K562 (cell line): ENCODE data around the gene SLC25A2. TPM values are rescaled to one million over a fixed set of nuclear protein-coding genes. Genes with fewer than 3 reads are reported as not detected.

Source experiments
- CHD1 ChIP-seq: fragments of 200-600 bp; sonication (generic); IDR thresholded peaks from one replicate; pipeline ENCODE4 v1.6.1; 2012; ENCODE audit warnings: mild to moderate bottlenecking, moderate library complexity, low read length, inconsistent platforms
- DMBX1 ChIP-seq: fragments of 250-450 bp; sonication (Bioruptor Pico); IDR thresholded peaks from 2 replicates; pipeline ENCODE4 v1.8.0; 2022; ENCODE audit warnings: inconsistent platforms, mild to moderate bottlenecking, moderate library complexity, borderline replicate concordance
- KLF10 ChIP-seq: fragments of 250-450 bp; sonication (Bioruptor Pico); IDR thresholded peaks from 2 replicates; pipeline ENCODE4 v1.6.1; 2021; ENCODE audit warnings: matching md5 sums
- NFATC3 ChIP-seq: fragments of 450-650 bp; IDR thresholded peaks from 2 replicates; pipeline ENCODE4 v1.6.1; 2017; ENCODE audit warnings: mild to moderate bottlenecking
- NR1H2 ChIP-seq: sonication (generic); formaldehyde crosslinking; IDR thresholded peaks from 2 replicates; pipeline ENCODE4 v1.4.0; 2020; ENCODE audit warnings: mild to moderate bottlenecking, missing genetic modification reagents
- RAD21 ChIP-seq, 2 experiments: fragments of 250-450 bp in 1 of 2; fragments of 450-650 bp in 1 of 2; sonication (Bioruptor Pico) in 1 of 2; formaldehyde crosslinking in 1 of 2; IDR thresholded peaks in 1 of 2; conservative IDR thresholded peaks in 1 of 2; 2 replicates each; pipeline versions ENCODE4 v1.4.0 to v1.8.0; 2020 to 2022; ENCODE audit warnings: mild to moderate bottlenecking in 2 of 2, moderate library complexity in 1 of 2
- SREBF1 ChIP-seq: fragments of 150-350 bp; IDR thresholded peaks from 2 replicates; pipeline ENCODE4 v1.6.1; 2014; ENCODE audit warnings: antibody characterized with exemption, low read depth, low read length, borderline replicate concordance
- SREBF2 ChIP-seq: sonication (generic); formaldehyde crosslinking; IDR thresholded peaks from 2 replicates; pipeline ENCODE4 v1.4.0; 2020; ENCODE audit warnings: mild to moderate bottlenecking, missing genetic modification reagents
- U2AF2 ChIP-seq: fragments of 200-400 bp; formaldehyde crosslinking; optimal IDR thresholded peaks from 2 replicates; pipeline ENCODE3; 2017; ENCODE audit warnings: low read depth, mild to moderate bottlenecking, low read length
- ZNF121 ChIP-seq: sonication (generic); formaldehyde crosslinking; conservative IDR thresholded peaks from 2 replicates; pipeline ENCODE4 v1.8.0; 2022; ENCODE audit warnings: missing genetic modification reagents
- ZNF197 ChIP-seq: fragments of 200-800 bp; sonication (Bioruptor generic); IDR thresholded peaks from 2 replicates; pipeline ENCODE4 v1.6.1; 2016; ENCODE audit warnings: low read depth, missing genetic modification characterization, missing compliant biosample characterization
- ZNF584 ChIP-seq: fragments of 200-800 bp; sonication (Bioruptor generic); IDR thresholded peaks from 2 replicates; pipeline ENCODE4 v1.6.1; 2016; ENCODE audit warnings: low read depth, mild to moderate bottlenecking, missing genetic modification characterization, missing compliant biosample characterization
- ZNF707 ChIP-seq: fragments of 250-450 bp; sonication (Bioruptor Pico); conservative IDR thresholded peaks from 2 replicates; pipeline ENCODE4 v1.8.0; 2022; ENCODE audit warnings: inconsistent platforms, mild to moderate bottlenecking, moderate library complexity
- ZSCAN32 ChIP-seq: fragments of 450-650 bp; formaldehyde crosslinking; IDR thresholded peaks from 2 replicates; pipeline ENCODE4 v1.4.0; 2020; ENCODE audit warnings: mild to moderate bottlenecking, moderate library complexity
- polyA plus RNA-seq, 8 experiments: library from polyadenylated mRNA; depleted of rRNA in 4 of 8; stranded (reverse) in 5 of 8; unstranded in 3 of 8; fragments of >200 nt; fragmentation: Nextera tagmentation in 2 of 8; fragmentation: Illumina TruSeq in 1 of 8; extraction: Ambion mirVana in 2 of 8; extraction: Trizol in 1 of 8; gene quantifications; 2 replicates each; pipeline versions ENCODE4 v1.2.1 to v1.2.3, GENCODE V29; 2011 to 2014; ENCODE audit warnings: inconsistent platforms in 1 of 8, missing spikeins in 1 of 8
- total RNA-seq, 7 experiments: library from RNA; depleted of rRNA in 6 of 7; stranded (reverse); fragments of >200 nt in 6 of 7; fragmentation: Illumina TruSeq in 2 of 7; extraction: Trizol in 2 of 7; gene quantifications; 2 replicates each; pipeline versions ENCODE4 v1.2.1 to v1.2.3, GENCODE V29; 2011 to 2021; ENCODE audit warnings: low replicate concordance in 1 of 7
- TF ChIP-seq, protein P1 (sequence below): fragments of 450-650 bp; formaldehyde crosslinking; IDR thresholded peaks from 2 replicates; pipeline ENCODE4 v1.4.0; 2022; ENCODE audit warnings: mild to moderate bottlenecking, moderate library complexity
- TF ChIP-seq, protein P2 (sequence below): fragments of 250-450 bp; sonication (Bioruptor Pico); IDR thresholded peaks from 2 replicates; pipeline ENCODE4 v1.5.1; 2021; ENCODE audit warnings: mild to moderate bottlenecking
- TF ChIP-seq, protein P3 (sequence below): fragments of 450-650 bp; IDR thresholded peaks from 2 replicates; pipeline ENCODE4 v1.6.1; 2016; ENCODE audit warnings: antibody characterized with exemption
- TF ChIP-seq, protein P4 (sequence below): sonication (generic); formaldehyde crosslinking; IDR thresholded peaks from 2 replicates; pipeline ENCODE4 v1.8.0; 2022; ENCODE audit warnings: missing genetic modification reagents, mild to moderate bottlenecking, borderline replicate concordance
- TF ChIP-seq, protein P5 (sequence below): fragments of 200-800 bp; sonication (Bioruptor generic); IDR thresholded peaks from 2 replicates; pipeline ENCODE4 v1.6.1; 2017; ENCODE audit warnings: missing genetic modification characterization, missing compliant biosample characterization

SLC25A2 gene
- total and polyA plus RNA-seq, 9 of the 15 experiments (the other 6 are each of a cell fraction or from before 2014, with no cell fraction given) = 0.09 to 0.11 (median 0.11) TPM; not detected in 6

DNA sequence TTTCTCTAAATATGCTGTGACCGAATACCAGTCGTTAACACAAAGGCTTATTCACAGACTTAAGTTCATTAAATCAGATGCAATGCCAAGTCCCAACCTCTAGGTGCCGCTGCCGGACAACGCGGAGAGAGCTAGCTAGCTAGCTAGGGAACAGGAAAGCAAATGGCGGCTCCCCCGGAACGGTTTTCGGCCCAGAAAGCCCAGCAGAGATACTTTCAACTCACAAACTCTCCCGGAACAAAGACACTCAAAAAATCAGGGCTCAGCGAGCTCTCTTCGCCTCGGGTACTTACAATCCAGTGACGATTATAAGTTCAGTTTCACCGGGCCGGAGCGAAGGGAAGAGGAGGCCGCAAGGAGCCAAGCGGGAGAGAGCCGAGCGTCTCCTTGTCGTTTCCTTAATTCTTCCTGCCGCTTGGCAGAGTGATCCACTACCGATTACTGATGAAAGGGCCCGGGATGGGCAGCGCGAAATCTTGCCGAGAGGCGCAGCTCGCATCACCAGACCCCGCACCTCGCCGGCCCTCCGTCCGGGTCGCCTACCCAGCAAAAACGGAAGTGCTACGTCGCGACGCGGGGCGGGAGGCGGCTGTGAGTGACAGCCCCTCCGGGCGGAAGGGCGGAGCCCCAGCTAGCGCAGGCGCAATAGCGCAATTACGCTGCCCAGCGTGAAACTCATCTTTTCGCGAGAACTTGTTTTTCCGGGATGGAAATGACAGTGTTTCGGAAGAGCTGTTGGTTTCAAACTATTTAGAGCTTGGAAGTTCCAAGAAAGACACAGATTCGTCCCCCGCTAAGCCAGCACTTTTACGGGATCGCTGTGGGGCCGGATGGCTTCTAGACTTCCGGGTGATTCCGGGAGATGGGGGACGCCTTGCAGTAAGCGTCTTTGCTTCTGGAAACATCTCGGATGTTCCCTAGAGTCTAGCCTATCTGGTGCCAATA, 16.6 kb upstream of the SLC25A2 start, which contains the start of gene TAF7 (continued):
- TF ChIP-seq NR1H2 (no peak), SREBF1 (no peak), SREBF2 (peak; percentile 87; the same call in 1 of the 2 replicates), ZNF584 (CRISPR knock-in tag) (no peak), CHD1 (no peak), KLF10 (CRISPR knock-in tag) (no peak), U2AF2 (no peak), ZSCAN32 (CRISPR knock-in tag) (no peak), NFATC3 (no peak), ZNF197 (CRISPR knock-in tag) (0 out of 2 replicates have a peak, but pooled peaks have one; percentile 48), ZNF707 (no peak), DMBX1 (CRISPR knock-in tag) (no peak), RAD21 (CRISPR knock-in tag; conservative IDR thresholded peaks at IDR 0.05 in 1 of 2, IDR thresholded peaks at IDR 0.05 in 1 of 2) (peak in 1 of 2 experiments; percentile 39; a peak in 2 of 4 replicates), ZNF121 (no peak)
- TF ChIP-seq, protein P1, sequence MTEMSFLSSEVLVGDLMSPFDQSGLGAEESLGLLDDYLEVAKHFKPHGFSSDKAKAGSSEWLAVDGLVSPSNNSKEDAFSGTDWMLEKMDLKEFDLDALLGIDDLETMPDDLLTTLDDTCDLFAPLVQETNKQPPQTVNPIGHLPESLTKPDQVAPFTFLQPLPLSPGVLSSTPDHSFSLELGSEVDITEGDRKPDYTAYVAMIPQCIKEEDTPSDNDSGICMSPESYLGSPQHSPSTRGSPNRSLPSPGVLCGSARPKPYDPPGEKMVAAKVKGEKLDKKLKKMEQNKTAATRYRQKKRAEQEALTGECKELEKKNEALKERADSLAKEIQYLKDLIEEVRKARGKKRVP (CRISPR knock-in tag) = peak; percentile 30; the same call in 1 of the 2 replicates
- TF ChIP-seq, protein P2, sequence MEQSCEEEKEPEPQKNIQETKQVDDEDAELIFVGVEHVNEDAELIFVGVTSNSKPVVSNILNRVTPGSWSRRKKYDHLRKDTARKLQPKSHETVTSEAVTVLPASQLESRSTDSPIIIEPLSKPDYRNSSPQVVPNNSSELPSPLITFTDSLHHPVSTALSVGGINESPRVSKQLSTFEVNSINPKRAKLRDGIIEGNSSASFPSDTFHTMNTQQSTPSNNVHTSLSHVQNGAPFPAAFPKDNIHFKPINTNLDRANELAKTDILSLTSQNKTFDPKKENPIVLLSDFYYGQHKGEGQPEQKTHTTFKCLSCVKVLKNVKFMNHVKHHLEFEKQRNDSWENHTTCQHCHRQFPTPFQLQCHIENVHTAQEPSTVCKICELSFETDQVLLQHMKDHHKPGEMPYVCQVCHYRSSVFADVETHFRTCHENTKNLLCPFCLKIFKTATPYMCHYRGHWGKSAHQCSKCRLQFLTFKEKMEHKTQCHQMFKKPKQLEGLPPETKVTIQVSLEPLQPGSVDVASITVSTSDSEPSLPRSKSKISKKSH (CRISPR knock-in tag) = no peak
- TF ChIP-seq, protein P3, sequence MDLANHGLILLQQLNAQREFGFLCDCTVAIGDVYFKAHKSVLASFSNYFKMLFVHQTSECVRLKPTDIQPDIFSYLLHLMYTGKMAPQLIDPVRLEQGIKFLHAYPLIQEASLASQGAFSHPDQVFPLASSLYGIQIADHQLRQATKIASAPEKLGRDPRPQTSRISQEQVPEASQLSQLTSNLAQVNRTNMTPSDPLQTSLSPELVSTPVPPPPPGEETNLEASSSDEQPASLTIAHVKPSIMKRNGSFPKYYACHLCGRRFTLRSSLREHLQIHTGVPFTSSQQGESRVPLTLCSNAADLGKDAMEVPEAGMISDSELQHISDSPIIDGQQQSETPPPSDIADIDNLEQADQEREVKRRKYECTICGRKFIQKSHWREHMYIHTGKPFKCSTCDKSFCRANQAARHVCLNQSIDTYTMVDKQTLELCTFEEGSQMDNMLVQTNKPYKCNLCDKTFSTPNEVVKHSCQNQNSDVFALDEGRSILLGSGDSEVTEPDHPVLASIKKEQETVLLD = peak; percentile 91
- TF ChIP-seq, protein P4, sequence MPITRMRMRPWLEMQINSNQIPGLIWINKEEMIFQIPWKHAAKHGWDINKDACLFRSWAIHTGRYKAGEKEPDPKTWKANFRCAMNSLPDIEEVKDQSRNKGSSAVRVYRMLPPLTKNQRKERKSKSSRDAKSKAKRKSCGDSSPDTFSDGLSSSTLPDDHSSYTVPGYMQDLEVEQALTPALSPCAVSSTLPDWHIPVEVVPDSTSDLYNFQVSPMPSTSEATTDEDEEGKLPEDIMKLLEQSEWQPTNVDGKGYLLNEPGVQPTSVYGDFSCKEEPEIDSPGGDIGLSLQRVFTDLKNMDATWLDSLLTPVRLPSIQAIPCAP (CRISPR knock-in tag) = no peak
- TF ChIP-seq, protein P5, sequence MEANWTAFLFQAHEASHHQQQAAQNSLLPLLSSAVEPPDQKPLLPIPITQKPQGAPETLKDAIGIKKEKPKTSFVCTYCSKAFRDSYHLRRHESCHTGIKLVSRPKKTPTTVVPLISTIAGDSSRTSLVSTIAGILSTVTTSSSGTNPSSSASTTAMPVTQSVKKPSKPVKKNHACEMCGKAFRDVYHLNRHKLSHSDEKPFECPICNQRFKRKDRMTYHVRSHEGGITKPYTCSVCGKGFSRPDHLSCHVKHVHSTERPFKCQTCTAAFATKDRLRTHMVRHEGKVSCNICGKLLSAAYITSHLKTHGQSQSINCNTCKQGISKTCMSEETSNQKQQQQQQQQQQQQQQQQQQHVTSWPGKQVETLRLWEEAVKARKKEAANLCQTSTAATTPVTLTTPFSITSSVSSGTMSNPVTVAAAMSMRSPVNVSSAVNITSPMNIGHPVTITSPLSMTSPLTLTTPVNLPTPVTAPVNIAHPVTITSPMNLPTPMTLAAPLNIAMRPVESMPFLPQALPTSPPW = peak; percentile 49; the same call in 1 of the 2 replicates
